HG03159 (cell line): ENCODE data around the gene CEP55.
"Not testable (repeated sequence)": the region's sequence is repeated elsewhere in the genome, so short reads cannot be mapped to it uniquely, and the experiment has no call there.

ENCODE experiments used
- ATAC-seq: cut with Tn5 transposase; IDR thresholded peaks from one replicate; pipeline ENCODE4 v1.9.1; 2021; ENCODE audit warnings: mild to moderate bottlenecking, moderate library complexity; ENCODE audit not compliant: unreplicated experiment

Gene CEP55

DNA sequence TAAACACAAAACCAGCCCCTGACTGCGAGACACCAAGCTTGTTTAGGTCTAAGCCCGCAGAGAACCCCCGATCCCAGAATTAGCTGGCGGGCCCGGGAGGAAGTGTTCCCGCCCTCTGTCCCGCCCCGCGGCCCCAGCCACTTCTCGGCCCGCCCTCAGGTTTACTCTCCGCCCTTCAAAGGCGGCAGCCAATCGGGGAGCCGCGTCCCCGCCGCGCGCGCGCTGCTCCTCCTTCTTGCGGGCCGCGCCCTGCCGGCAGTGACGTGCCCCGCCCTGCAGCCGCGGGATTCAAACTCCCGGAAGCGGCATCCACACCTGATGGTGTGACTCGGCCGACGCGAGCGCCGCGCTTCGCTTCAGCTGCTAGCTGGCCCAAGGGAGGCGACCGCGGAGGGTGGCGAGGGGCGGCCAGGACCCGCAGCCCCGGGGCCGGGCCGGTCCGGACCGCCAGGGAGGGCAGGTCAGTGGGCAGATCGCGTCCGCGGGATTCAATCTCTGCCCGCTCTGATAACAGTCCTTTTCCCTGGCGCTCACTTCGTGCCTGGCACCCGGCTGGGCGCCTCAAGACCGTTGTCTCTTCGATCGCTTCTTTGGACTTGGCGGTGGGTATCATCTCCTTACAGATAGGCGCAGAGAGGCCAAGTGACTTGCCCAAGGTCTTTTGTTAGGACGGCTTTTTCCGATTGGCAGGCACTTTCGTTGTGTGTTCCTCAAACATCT, at the start of gene CEP55:
Gene CEP55 (plus strand): TSS at position 291 of the 720 bp plus-strand sequence. CDS start 3,440 bp downstream, outside the sequence.
- peak; percentile 97 for ATAC-seq

DNA sequence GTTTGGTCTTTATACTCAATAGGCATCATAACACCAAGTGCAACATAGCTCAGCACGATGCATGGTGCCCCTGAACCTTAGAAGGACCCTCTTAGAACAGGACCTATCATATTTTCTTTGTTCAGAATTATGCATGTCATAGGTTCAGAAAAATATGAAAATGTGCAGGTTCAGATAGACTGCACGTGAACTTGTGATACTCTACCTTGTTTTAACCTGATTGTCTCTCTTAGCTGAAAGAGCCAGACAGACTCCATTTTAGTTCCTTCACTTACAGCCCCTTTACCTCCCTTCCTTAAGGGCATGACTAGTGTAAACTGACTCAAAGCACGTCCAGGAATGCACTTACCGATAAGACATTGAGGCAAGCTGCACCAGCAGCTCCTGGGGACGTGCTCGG, 49.4 kb upstream of the CEP55 start:
- ATAC-seq: no peak

DNA sequence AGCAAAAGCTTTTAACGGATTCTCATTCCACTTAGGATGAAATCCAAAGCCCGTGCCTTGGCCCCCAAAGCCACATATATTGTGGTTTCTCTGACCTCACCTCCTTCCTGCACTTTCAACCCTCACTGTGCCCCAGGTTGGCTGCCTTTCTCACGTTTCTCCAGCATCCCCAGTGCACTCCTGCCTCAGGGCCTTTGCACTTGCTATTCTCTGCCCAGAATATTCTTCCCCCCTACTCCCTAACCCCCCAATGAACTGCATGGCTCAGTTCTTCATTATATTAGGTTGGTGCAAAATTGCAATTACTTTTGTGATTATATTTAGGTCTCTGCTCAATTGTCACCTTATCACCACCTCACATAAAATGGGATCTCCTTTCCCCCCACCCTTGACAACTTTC, 48.4 kb upstream of the CEP55 start:
- no peak for ATAC-seq

DNA sequence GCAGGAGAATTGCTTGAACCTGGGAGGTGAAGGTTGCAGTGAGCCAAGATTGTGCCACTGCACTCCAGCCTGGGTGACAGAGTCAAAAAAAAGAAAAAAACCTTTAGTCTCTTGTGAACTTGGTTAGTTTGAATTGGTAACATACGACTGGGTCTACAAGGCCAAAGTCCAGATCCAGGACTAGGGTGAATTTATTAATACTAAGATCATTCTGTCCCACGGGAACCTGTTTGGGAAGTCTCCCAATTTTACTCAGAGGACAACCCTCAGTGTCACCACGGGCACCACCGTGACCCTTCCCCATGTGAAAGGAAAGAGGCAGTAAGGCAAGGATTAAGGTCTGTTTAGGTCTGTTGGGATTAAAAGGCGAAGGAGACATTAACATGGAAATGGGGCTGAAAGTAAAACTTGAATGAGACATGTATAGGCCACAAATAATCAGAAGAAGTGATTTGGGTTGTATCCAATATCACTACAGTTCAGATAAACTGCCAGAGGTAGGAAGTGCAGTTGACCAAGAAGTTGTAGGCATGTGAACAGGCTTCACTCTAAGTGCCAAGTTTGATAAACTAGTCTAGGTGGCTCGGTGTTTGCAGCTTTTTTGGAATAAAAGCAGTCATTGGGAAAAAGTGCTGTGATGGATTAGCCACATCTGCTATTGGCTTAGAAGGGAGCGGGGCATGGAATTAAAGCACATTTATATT, 45.0 kb upstream of the CEP55 start:
- ATAC-seq: no peak

DNA sequence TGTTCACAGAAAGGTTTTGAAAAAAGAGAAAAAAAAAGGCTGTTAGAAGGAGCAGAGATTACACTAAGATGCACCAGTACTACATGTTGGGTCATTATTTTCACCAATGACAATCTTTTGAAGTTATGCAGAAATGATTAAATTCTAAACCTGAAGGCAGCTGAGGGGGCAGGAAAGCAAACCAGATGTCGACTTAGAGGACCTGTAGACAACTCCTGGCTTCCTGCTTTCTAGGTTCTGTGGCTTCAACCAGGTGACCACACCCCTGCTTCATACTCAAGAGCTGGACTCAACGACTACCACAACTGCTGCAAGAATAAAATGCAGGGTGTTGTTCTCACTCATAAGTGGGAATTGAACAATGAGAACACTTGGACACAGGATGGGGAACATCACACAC, 44.3 kb upstream of the CEP55 start:
- ATAC-seq: no peak

DNA sequence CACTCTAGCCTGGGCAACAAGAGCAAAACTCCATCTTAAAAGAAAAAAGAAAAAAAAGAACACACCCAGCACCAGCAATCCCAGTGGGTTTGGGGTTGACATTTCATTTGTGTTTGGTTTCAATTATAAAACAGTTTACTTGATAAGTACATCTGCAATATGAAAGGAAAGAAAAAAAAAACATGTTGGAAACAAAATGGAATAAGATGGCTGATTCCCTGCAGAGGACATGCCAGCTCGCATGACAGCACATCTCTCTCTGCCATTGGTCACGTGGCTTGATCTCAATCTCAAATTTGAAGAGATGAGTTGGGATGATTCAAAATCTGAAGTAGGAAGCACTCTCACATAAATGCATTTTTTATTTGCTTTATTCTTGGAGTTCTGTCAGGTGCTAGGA, 42.3 kb upstream of the CEP55 start:
- no peak for ATAC-seq

DNA sequence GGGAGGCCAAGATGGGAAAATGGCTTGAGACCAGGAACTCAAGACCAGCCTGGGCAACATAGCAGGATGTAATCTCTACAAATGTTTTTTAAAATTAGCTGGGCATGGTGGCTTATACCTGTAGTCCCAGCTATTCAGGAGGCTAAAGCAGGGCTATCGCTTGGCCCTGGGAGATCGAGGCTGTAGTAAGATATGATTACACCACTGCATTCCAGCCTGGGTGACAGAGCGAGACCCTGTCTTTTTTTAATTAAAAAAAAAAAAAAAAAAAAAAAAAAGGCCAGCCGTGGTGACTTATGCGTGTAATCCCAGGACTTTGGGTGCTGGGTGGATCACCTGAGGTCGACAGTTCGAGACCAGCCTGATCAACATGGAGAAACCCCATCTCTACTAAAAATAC, 41.7 kb upstream of the CEP55 start:
- ATAC-seq: no peak

DNA sequence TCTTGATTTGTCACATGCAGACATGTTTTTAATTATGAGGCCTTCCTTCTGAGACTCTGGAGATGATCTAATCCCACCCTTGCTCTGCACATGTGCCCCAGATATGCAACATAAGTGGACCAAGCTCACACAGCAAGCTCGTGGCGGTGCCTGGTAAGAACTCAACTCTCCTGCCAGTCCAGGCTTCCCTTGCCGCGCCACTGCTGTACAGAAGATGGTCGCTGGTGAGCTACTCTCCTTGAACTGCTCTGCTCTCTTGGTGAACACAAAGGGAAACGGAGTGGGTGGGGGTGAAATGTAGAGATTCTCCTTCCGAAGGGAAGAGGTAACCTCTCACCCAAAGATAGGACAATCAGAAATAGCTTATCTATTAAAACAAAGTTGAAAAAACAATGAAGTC, 39.9 kb upstream of the CEP55 start:
- ATAC-seq: no peak

DNA sequence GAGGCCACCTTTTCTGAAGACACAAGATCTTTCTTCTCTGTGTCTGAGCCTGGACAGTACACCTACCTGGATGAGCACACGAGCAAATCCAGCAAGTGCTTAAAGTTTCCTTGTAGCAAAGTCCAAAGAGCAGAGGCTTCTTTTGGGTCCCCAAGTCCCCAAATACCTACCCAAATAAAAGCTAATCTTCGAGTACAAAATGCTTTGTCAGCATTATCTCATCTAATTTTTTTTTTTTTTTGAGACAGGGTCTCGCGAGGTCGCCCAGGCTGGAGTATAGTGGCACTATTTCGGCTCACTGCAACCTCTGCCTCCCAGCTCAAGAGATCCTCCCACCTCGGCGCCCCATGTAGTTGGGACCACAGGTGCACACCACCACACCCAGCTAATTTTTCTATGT, 38.9 kb upstream of the CEP55 start:
- ATAC-seq: no peak

DNA sequence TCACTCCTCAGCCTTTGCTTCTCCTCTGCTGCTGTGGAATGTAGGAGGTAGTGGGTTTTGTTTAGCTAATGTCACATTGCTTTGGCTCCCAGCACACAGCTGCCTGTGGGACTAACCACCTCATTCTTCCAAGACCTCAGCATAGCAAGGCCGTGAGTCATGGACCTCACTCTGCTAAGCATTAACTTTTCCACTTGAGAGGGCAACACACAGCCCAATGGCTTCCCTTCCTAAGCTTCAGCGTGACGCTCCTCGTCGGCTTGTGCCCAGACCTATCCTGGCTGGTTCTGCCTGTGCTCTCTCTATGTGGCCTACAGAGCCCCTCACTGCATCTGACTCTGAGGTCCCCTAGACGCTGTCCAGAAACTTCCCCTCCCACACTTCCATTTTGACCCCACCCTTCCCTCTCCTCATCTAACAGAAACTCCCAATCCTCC, 37.6 kb upstream of the CEP55 start:
- no peak for ATAC-seq

DNA sequence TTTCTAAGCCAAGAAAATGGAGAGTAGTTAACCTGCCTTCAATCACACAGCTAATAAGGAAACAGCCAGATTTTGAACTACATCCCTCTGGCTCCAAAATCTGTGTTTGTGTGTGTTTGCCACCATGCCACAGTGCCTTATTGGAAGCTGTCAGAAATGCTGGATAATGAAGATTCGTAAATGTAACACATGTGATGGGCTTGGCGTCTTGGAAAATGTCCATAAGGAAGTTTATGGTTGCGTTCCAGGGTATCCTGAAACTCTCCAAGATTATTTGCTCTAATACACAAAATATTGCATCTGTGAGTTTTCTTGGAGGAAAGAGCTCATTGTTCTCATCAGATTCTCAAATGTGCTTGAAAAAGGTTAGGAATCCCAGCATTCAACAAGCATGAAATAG, 36.9 kb upstream of the CEP55 start:
- no peak for ATAC-seq

DNA sequence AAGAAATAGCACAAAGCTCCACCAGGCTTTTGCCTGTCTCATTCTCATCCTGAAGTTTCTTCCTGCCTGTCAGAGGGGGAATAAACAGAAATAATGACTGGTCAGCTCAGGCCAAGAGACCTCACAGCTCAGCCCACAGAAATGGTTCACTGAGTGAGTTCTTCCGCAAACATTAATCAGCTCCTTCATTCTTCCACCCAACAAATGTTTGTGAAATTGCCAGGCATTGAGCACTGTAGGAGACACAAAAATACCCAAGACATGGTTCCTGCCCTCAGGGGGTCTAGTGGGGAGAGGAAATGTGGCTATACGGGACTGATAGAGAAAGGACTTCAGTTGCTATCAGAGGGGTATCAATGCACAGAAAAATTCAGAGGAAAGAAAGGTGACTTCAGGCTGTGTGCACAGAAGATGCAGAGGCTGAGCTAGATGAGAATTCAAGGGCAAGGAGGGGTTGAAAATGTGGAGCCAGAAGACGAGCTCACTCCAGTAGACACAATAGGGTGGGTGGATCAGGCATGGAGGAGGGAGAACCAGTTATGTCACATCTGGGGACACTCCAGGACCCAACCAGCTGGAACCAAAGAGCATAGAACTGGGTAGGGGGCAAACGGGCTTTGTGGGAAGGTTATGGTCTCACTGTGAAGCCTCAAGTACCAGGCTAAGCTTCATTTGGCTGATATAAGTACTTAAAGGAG, 35.2 kb upstream of the CEP55 start:
- no peak for ATAC-seq

DNA sequence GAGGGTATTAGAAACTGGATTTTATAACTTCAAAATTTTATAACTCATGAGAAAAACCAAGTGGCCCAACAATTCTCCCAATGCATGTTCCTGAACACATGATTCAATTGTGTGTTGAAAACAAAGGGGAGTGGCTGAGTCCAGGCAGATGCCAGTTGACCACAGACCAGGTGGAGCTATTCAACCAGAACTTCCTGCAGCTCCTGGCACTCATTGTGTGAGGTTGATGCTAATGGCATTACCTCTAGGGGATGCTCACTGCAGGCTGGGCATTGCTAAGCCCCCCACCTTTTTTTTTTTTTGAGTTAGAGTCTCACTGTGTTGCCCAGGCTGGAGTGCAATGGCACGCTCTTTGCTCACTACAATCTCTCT, 34.6 kb upstream of the CEP55 start:
- no peak for ATAC-seq

DNA sequence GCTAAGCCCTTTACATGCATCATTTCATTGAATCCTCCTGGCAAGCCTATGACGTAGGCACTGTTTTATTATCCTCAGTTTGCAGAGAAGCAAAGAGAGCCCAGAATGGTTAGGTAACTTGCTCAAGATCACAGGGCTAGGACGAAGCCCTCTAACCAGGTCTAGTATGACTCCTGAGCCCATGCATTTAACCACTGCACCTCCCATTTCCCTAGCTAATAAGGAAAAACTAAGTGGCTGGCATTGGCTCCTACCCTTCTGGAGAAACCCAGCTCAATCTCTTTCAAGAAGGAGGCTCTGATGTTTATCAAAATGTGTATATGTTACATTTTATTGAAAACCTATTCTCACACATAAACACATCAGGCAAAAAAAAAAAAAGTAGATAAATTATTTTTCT, 34.0 kb upstream of the CEP55 start:
- ATAC-seq: no peak

DNA sequence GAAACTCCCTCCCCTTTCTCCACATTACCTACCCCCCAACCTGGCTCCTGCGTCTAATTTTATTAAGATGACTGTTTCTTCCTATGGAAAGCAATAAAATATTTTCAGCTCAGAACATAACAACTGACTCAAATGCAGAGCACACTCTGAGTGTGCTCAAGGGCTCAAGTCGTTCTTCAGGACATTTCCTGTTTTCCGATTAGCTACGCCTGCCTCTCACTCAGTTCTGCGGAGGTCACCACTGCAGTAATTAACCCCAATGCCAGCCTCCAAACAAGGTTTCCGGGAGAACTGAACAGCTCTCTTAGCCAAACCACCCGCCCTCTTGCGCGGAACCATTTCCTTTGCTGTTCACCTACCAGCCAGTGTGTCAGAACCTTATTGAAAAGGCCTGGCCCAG, 33.5 kb upstream of the CEP55 start:
- no peak for ATAC-seq

DNA sequence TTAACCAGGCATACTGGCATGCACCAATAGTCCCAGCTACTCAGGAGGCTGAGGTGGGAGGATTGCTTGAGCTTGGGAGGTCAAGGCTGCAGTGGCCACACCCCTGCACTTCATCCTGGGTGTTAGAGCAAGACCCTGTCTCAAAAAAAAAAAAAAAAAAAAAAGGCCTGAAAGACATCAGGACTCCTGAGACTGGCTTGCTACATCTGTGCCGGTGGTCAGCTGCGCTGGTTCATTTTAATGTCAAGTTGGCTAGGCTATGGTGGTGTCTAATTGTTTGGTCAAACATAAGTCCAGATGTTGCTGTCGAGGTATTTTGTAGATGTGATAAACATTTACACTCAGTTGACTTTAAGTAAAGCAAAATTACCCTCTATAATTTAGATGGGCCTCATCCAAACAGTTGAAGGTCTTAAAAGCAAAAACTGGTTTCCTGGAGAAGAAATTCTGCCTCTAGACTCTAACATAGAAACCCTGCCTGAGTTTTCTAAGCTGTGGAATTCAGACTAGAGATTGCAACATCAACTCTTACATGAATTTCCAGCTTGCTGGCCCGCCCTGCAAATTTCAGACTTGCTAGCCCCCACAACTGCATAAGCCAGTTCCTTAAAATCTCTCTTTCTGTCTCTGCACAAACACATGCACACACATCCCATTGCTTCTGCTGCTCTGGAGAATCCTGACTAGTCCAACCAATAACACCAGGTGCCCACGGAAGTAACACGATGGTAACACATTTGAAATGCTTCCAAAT, 32.5 kb upstream of the CEP55 start:
- no peak for ATAC-seq

DNA sequence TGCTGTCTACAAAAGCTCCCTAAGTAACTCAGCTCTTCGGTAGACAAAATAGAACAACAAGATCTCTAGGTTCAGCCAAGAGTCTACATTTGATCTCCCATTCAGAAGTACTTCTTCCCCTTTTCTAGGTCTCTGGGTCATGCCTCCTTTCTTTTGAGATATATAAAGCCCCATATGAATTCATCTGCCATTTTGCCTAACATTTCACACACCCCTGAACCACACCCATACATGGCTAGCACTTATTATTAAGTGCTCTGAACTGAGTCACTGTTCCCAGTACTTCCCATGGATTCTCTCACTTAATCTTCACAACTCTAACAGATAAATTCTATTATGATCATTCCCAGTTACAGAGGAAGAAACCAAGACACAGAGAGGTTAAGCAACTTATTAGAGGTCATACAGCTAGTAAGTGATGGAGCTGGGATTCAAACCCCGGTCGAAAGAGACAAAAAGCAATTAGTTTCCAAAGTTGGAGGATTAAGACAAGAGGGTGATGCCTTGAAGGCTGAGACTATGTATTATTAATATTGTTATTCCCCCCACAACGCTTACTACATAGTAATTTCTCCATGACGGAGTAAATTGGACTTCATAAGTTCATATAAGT, 31.5 kb upstream of the CEP55 start:
- ATAC-seq: no peak

DNA sequence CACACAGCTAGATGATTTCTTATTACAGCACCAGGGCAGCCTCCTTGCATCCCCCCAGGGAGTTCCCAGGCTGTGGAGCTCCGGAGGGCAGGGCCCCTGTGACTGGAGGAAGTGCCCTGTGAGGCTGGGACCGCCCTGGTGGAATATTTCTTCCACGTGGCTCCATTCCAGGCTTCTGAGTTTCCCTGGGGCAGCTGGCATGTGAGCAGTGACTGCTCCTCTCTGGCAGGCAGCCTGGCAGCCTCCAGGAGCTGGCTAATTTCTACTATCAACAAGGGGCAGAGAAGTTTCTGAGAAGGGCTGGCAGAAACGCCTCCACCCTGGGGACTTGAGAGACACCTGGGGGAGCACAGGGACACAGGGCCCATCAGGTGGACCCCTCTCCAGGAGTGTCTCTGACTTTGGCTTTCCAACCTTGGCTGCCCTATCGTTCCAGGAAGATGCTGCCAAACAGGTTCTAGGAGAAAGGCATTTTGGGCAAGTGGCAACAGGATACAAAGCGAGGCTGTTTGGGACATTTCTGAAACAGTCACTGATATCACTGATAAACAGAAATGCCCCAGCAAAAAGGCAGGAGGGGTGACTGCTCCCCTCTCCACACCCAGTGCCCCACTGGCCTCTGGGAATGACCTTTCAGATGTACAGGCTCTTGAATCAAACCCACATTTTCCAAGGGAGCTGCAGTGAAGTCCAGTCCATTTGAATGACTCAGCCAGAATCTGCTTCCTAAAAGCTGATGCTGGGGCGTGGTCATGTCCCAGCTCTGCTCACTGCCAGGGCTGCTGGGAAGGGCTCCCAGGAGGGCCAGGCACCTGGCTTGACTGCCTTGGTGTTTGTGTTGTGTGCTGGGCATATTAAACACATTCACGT, 30.4 kb upstream of the CEP55 start:
- ATAC-seq: no peak

DNA sequence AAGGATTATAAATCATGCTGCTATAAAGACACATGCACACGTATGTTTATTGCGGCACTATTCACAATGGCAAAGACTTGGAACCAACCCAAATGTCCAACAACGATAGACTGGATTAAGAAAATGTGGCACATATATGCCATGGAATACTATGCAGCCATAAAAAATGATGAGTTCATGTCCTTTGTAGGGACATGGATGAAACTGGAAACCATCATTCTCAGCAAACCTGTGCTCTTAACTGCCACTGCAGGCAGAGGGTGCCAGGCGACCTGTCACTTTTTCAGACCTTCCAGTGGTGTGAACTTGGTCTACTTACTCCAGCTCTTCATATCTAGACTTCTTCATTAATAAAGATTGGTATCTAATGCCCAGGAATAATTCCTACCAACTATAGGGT, 28.8 kb upstream of the CEP55 start:
- not testable (repeated sequence) for ATAC-seq
